K562 (cell line): ENCODE data around the gene LRRC41. TPM values are rescaled to one million over a fixed set of nuclear protein-coding genes. Genes with fewer than 3 reads are reported as not detected.

Experiments used
- BRD4 ChIP-seq: fragments of 200-600 bp; sonication (generic); IDR thresholded peaks from 2 replicates; pipeline ENCODE4 v1.6.1; 2017; ENCODE audit warnings: inconsistent platforms
- CBFB ChIP-seq: sonication (generic); formaldehyde crosslinking; IDR thresholded peaks from 2 replicates; pipeline ENCODE4 v1.4.0; 2020; ENCODE audit warnings: mild to moderate bottlenecking, missing genetic modification reagents
- CBX8 ChIP-seq: fragments of 200-600 bp; sonication (generic); IDR thresholded peaks from 2 replicates; pipeline ENCODE4 v1.6.1; 2012; ENCODE audit warnings: borderline replicate concordance, mixed run types, low read depth, mild to moderate bottlenecking, moderate library complexity, mixed read lengths, low read length, control low read depth, inconsistent platforms; ENCODE audit not compliant: poor library complexity, severe bottlenecking; ENCODE audit errors: extremely low read depth
- CCAR2 ChIP-seq: fragments of 200-400 bp; formaldehyde crosslinking; IDR thresholded peaks from 2 replicates; pipeline ENCODE4 v1.6.1; 2017; ENCODE audit warnings: mild to moderate bottlenecking, low read depth, low read length
- CHD1 ChIP-seq: fragments of 200-600 bp; sonication (generic); IDR thresholded peaks from one replicate; pipeline ENCODE4 v1.6.1; 2012; ENCODE audit warnings: mild to moderate bottlenecking, moderate library complexity, low read length, inconsistent platforms
- ESRRB ChIP-seq: fragments of 250-450 bp; sonication (Bioruptor Pico); IDR thresholded peaks from 2 replicates; pipeline ENCODE4 v1.5.0; 2020; ENCODE audit warnings: mild to moderate bottlenecking, moderate library complexity, borderline replicate concordance
- IFI16 ChIP-seq: fragments of 250-450 bp; sonication (Bioruptor Pico); IDR thresholded peaks from 2 replicates; pipeline ENCODE4 v2.1.2; 2022; ENCODE audit warnings: mild to moderate bottlenecking, inconsistent platforms
- NCOA1 ChIP-seq: fragments of 450-650 bp; IDR thresholded peaks from 2 replicates; pipeline ENCODE4 v1.6.1; 2016; ENCODE audit warnings: low read depth
- NFE2L1 ChIP-seq: fragments of 450-650 bp; IDR thresholded peaks from 2 replicates; pipeline ENCODE4 v1.6.1; 2016; ENCODE audit warnings: missing genetic modification characterization, low read depth, mild to moderate bottlenecking, missing compliant biosample characterization, moderate library complexity, borderline replicate concordance
- NFXL1 ChIP-seq: fragments of 450-650 bp; formaldehyde crosslinking; IDR thresholded peaks from 2 replicates; pipeline ENCODE4 v1.4.0; 2021; ENCODE audit warnings: mild to moderate bottlenecking
- PCBP2 ChIP-seq: fragments of 200-400 bp; formaldehyde crosslinking; IDR thresholded peaks from 2 replicates; pipeline ENCODE4 v1.6.1; 2018; ENCODE audit warnings: low read length, low read depth, mild to moderate bottlenecking, moderate library complexity; ENCODE audit not compliant: poor library complexity, severe bottlenecking
- PHTF2 ChIP-seq: fragments of 250-450 bp; sonication (Bioruptor Pico); IDR thresholded peaks from 2 replicates; pipeline ENCODE4 v1.5.0; 2021; ENCODE audit warnings: mild to moderate bottlenecking
- TAF9B ChIP-seq: fragments of 450-650 bp; IDR thresholded peaks from 2 replicates; pipeline ENCODE4 v1.6.1; 2018; ENCODE audit warnings: mild to moderate bottlenecking; ENCODE audit not compliant: partially characterized antibody
- TARDBP ChIP-seq: fragments of 450-650 bp; IDR thresholded peaks from 2 replicates; pipeline ENCODE4 v1.6.1; 2016
- ZNF174 ChIP-seq: fragments of 250-450 bp; sonication (Bioruptor Pico); IDR thresholded peaks from 2 replicates; pipeline ENCODE4 v1.4.0; 2020; ENCODE audit warnings: mild to moderate bottlenecking
- ZNF184 ChIP-seq: sonication (generic); formaldehyde crosslinking; IDR thresholded peaks from 2 replicates; pipeline ENCODE4 v1.5.0; 2020; ENCODE audit warnings: missing genetic modification reagents
- ZNF224 ChIP-seq: sonication (generic); formaldehyde crosslinking; IDR thresholded peaks from 2 replicates; pipeline ENCODE4 v1.8.0; 2022; ENCODE audit warnings: mild to moderate bottlenecking, missing genetic modification reagents
- ZNF589 ChIP-seq: fragments of 200-800 bp; sonication (Bioruptor generic); IDR thresholded peaks from 2 replicates; pipeline ENCODE4 v1.6.1; 2016; ENCODE audit warnings: low read depth, missing genetic modification characterization, missing compliant biosample characterization
- ZNF766 ChIP-seq: fragments of 200-800 bp; sonication (Bioruptor generic); conservative IDR thresholded peaks from 2 replicates; pipeline ENCODE4 v1.6.1; 2016; ENCODE audit warnings: missing genetic modification characterization, missing compliant biosample characterization
- polyA plus RNA-seq, 8 experiments: library from polyadenylated mRNA; depleted of rRNA in 4 of 8; stranded (reverse) in 5 of 8; unstranded in 3 of 8; fragments of >200 nt; fragmentation: Nextera tagmentation in 2 of 8; fragmentation: Illumina TruSeq in 1 of 8; extraction: Ambion mirVana in 2 of 8; extraction: Trizol in 1 of 8; gene quantifications; 2 replicates each; pipeline versions ENCODE4 v1.2.1 to v1.2.3, GENCODE V29; 2011 to 2014; ENCODE audit warnings: inconsistent platforms in 1 of 8, missing spikeins in 1 of 8
- total RNA-seq, 7 experiments: library from RNA; depleted of rRNA in 6 of 7; stranded (reverse); fragments of >200 nt in 6 of 7; fragmentation: Illumina TruSeq in 2 of 7; extraction: Trizol in 2 of 7; gene quantifications; 2 replicates each; pipeline versions ENCODE4 v1.2.1 to v1.2.3, GENCODE V29; 2011 to 2021; ENCODE audit warnings: low replicate concordance in 1 of 7
- TF ChIP-seq, protein P1 (sequence below): sonication (generic); formaldehyde crosslinking; IDR thresholded peaks from 2 replicates; pipeline ENCODE4 v1.8.0; 2022; ENCODE audit warnings: mild to moderate bottlenecking, low read depth, missing genetic modification reagents
- TF ChIP-seq, protein P2 (sequence below): fragments of 450-650 bp; IDR thresholded peaks from 2 replicates; pipeline ENCODE4 v1.6.1; 2016
- TF ChIP-seq, protein P3 (sequence below): fragments of 250-450 bp; sonication (Bioruptor Pico); IDR thresholded peaks from 2 replicates; pipeline ENCODE4 v1.5.0; 2021
- TF ChIP-seq, protein P4 (sequence below): fragments of 450-650 bp; formaldehyde crosslinking; IDR thresholded peaks from 2 replicates; pipeline ENCODE4 v1.4.0; 2022; ENCODE audit warnings: mild to moderate bottlenecking, moderate library complexity
- TF ChIP-seq, protein P5 (sequence below): sonication (generic); formaldehyde crosslinking; IDR thresholded peaks from 2 replicates; pipeline ENCODE4 v1.8.1; 2022; ENCODE audit warnings: missing genetic modification reagents

The LRRC41 gene
- total and polyA plus RNA-seq, 9 of the 15 experiments (the other 6 are each of a cell fraction or from before 2014, with no cell fraction given) = 10.5 to 64.7 (median 44.2) TPM

DNA sequence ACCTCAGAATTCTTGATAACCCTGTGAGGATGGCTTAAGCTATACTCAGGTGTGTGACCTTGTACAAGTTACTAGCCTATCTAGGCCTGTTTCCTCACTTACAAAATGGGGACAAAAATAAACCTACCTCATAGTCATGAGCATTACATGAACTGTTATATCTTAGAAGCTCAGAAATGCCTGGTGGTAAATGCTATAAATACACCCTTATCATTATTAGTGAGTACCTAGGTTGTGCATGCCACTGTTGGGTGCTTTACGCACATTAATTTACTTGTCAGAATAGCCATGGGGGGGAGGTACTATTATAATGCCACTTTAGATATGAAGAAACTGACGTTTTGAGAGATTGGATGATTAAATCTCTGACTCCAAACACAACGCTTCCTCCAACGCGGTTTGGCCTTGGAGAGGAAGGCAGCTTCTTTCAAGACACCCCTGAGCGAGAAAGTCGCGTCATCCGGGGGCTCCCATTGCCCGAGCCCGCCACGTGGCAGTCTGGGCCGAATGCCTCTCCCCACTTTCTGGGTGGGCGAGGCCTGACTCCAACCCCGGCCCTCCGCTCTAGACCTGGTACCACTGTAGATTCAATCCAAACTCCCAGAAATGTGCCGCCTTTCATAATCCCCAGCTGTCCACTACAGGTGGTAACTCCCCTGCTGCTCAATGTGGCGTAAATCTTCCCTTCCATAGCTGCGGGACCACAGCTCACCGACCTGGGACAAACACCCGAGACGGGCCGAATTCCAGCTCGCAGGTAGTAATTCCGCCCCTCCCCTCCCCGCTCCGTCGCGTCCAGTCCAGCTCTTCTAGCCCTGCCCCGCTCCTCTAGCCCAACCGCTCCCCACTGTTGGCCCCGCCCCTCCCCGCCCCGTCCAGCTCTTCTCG is 56.6 kb downstream of the LRRC41 start (continued):
- TF ChIP-seq, protein P1, sequence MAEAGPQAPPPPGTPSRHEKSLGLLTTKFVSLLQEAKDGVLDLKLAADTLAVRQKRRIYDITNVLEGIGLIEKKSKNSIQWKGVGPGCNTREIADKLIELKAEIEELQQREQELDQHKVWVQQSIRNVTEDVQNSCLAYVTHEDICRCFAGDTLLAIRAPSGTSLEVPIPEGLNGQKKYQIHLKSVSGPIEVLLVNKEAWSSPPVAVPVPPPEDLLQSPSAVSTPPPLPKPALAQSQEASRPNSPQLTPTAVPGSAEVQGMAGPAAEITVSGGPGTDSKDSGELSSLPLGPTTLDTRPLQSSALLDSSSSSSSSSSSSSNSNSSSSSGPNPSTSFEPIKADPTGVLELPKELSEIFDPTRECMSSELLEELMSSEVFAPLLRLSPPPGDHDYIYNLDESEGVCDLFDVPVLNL (CRISPR knock-in tag) = no peak
- TF ChIP-seq, protein P2, sequence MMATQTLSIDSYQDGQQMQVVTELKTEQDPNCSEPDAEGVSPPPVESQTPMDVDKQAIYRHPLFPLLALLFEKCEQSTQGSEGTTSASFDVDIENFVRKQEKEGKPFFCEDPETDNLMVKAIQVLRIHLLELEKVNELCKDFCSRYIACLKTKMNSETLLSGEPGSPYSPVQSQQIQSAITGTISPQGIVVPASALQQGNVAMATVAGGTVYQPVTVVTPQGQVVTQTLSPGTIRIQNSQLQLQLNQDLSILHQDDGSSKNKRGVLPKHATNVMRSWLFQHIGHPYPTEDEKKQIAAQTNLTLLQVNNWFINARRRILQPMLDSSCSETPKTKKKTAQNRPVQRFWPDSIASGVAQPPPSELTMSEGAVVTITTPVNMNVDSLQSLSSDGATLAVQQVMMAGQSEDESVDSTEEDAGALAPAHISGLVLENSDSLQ = peak; percentile 70
- no peak for TF ChIP-seq ESRRB
- TF ChIP-seq, protein P3, sequence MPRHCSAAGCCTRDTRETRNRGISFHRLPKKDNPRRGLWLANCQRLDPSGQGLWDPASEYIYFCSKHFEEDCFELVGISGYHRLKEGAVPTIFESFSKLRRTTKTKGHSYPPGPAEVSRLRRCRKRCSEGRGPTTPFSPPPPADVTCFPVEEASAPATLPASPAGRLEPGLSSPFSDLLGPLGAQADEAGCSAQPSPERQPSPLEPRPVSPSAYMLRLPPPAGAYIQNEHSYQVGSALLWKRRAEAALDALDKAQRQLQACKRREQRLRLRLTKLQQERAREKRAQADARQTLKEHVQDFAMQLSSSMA (CRISPR knock-in tag) = no peak
- no peak for TF ChIP-seq IFI16
- TF ChIP-seq BRD4 = no peak
- TF ChIP-seq ZNF174 = no peak
- TF ChIP-seq, protein P4, sequence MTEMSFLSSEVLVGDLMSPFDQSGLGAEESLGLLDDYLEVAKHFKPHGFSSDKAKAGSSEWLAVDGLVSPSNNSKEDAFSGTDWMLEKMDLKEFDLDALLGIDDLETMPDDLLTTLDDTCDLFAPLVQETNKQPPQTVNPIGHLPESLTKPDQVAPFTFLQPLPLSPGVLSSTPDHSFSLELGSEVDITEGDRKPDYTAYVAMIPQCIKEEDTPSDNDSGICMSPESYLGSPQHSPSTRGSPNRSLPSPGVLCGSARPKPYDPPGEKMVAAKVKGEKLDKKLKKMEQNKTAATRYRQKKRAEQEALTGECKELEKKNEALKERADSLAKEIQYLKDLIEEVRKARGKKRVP (CRISPR knock-in tag) = no peak
- TF ChIP-seq TAF9B = no peak
- TF ChIP-seq CHD1 = no peak
- TF ChIP-seq CBFB = no peak
- TF ChIP-seq NFE2L1 (tag) = no peak
- TF ChIP-seq CBX8 = no peak
- TF ChIP-seq, protein P5, sequence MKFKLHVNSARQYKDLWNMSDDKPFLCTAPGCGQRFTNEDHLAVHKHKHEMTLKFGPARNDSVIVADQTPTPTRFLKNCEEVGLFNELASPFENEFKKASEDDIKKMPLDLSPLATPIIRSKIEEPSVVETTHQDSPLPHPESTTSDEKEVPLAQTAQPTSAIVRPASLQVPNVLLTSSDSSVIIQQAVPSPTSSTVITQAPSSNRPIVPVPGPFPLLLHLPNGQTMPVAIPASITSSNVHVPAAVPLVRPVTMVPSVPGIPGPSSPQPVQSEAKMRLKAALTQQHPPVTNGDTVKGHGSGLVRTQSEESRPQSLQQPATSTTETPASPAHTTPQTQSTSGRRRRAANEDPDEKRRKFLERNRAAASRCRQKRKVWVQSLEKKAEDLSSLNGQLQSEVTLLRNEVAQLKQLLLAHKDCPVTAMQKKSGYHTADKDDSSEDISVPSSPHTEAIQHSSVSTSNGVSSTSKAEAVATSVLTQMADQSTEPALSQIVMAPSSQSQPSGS (CRISPR knock-in tag) = no peak
- no peak for TF ChIP-seq CCAR2
- TF ChIP-seq PCBP2 = no peak
- TF ChIP-seq ZNF184 (CRISPR knock-in tag) = no peak
- TF ChIP-seq NFXL1 = no peak
- TF ChIP-seq NCOA1 = no peak
- no peak for TF ChIP-seq PHTF2
- no peak for TF ChIP-seq ZNF224
- TF ChIP-seq ZNF589 (CRISPR knock-in tag) = no peak
- TF ChIP-seq ZNF766 (CRISPR knock-in tag) = no peak
- TF ChIP-seq TARDBP = no peak
